Neutrophil (primary cell): ENCODE measurements around the gene KLHDC2.

ENCODE experiments used
- H3K27ac ChIP-seq: fragments of 200-600 bp; sonication (generic); 2 replicates; pipeline ENCODE4 v1.5.1; 2016; ENCODE audit warnings: mild to moderate bottlenecking, moderate library complexity
- H3K27me3 ChIP-seq: fragments of 200-600 bp; sonication (generic); 2 replicates; pipeline ENCODE4 v1.6.0; 2016; ENCODE audit warnings: mild to moderate bottlenecking
- H3K36me3 ChIP-seq: fragments of 200-600 bp; sonication (generic); 2 replicates; pipeline ENCODE4 v1.5.1; 2017
- H3K4me1 ChIP-seq, 2 experiments: fragments of 200-600 bp in 1 of 2; sonication (generic) in 1 of 2; 1 replicate in 1 of 2; 2 replicates in 1 of 2; pipeline versions ENCODE4 v1.5.1 to v1.6.1; 2013 to 2016; ENCODE audit warnings: low read depth in 1 of 2, low read length in 1 of 2, mild to moderate bottlenecking in 1 of 2, moderate library complexity in 1 of 2; ENCODE audit not compliant: control insufficient read depth in 1 of 2, insufficient read depth in 1 of 2
- H3K4me3 ChIP-seq, 2 experiments: fragments of 200-600 bp in 1 of 2; sonication (generic) in 1 of 2; 1 replicate in 1 of 2; 2 replicates in 1 of 2; pipeline ENCODE4 v1.5.1; 2013 to 2016; ENCODE audit warnings: low read depth in 1 of 2, low read length in 1 of 2, mild to moderate bottlenecking in 1 of 2, moderate library complexity in 1 of 2
- H3K9me3 ChIP-seq: fragments of 200-600 bp; sonication (generic); 2 replicates; pipeline ENCODE4 v1.5.1; 2016
- CTCF ChIP-seq: fragments of 200-600 bp; sonication (generic); IDR thresholded peaks from 2 replicates; pipeline ENCODE4 v1.5.1; 2016; ENCODE audit warnings: antibody characterized with exemption

KLHDC2 gene

GRCh38 chr14:49761839-49762551, 6.0 kb upstream of the KLHDC2 start:
- Histone ChIP-seq H3K27ac (no peak overlapping the region), H3K4me1 (peaks cover 2 to 4% of the 10 kb centered on the region in 2 experiments), H3K4me3 (no peak overlapping the region), H3K27me3 (no peaks in the 10 kb centered on the region), H3K9me3 (no peaks in the 10 kb centered on the region), H3K36me3 (no peaks in the 10 kb centered on the region)
- TF ChIP-seq CTCF, result no peak

DNA sequence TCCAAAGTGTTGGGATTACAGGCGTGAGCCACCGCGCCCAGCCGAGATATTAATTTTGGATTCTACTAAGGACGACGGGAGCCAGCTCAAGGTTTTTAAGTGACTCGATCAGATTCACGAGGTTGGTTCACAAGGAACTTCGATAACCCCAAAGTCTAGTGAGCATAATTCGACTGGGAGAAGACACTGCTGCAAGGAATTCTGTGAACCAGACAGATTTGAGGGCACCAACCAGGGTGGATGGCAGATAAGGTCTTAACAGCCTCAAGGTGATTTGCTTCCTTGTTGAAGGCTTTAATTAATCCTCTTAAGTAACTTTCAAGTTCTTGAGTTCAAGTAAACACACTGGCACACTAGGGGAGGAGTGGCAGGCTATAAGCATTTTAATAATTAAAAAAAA, 1.1 kb upstream of the KLHDC2 start:
- no peak for TF ChIP-seq CTCF
- H3K4me3 ChIP-seq, result peak overlapping the region; percentile 78 to 88
- H3K4me1 ChIP-seq, result peaks cover 16 to 18% of the 10 kb centered on the region in 2 experiments
- H3K27me3 ChIP-seq, result no peaks in the 10 kb centered on the region
- H3K9me3 ChIP-seq, result no peaks in the 10 kb centered on the region
- no peaks in the 10 kb centered on the region for H3K36me3 ChIP-seq
- H3K27ac ChIP-seq, result peak overlapping the region; percentile 98

DNA sequence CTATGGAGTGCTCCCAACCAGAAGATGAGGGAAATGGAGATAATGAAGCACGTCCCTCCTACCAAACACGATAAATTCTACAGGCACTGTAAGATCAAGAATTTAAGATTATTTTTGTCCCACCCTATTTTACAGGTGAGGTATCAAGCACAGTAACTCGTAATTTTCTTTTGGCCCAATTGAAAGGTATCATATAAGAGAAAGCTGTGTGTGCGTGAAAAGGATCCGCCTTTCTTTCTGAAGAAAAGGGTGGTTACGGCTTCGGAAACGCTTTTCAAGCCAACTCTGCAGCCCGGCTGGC, 733 bp upstream of the KLHDC2 start:
- no peaks in the 10 kb centered on the region for H3K27me3 ChIP-seq

DNA sequence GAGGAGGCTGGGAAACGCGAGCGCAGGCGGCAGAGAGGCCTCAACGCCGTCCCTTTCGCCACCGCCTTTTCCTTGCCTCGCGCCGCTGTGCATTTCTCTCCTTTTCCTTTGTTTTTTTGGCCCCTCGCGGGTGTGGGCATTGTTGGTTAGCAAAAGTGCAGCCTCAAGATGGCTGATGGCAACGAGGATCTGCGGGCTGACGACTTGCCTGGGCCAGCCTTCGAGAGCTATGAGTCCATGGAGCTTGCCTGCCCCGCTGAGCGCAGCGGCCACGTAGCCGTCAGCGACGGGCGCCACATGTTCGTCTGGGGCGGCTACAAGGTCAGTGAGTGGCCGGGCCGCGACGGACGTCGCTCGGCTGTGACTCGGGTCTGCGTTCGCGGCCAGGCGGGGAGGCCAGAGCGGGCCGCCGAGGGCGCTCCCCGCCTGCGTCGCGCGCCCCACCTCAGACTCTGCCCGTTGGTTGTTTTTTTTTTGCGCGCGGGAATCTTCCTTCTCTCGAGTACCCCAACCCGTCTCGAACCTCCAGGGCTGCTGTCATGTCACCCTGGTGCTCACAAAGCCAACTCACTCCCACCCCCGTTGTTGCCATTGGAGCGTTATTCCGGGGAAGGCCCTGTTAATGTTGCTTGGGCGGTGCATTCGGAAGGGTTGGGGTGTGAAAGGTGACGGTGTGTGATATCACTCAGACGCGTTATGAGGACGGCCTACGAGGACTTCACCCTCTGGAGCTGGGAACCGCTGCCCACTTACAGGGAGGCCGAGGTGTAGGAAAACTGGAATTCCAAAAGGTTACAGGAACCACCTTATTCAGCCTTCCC, 558 bp downstream of the KLHDC2 start:
- Histone ChIP-seq H3K36me3 (no peaks in the 10 kb centered on the region), H3K27ac (peak overlapping the region; percentile 98), H3K4me1 (peaks cover 16 to 18% of the 10 kb centered on the region in 2 experiments), H3K27me3 (no peaks in the 10 kb centered on the region), H3K4me3 (peak overlapping the region; percentile 78 to 88), H3K9me3 (no peaks in the 10 kb centered on the region)
- TF ChIP-seq CTCF, result no peak

More for the DNA sequence above, 733 bp upstream of the KLHDC2 start:
- peak overlapping the region; percentile 98 for H3K27ac ChIP-seq
- no peak for TF ChIP-seq CTCF
- H3K4me1 ChIP-seq, result peaks cover 16 to 18% of the 10 kb centered on the region in 2 experiments
- H3K4me3 ChIP-seq, result peak overlapping the region; percentile 78 to 88
- no peaks in the 10 kb centered on the region for H3K36me3 ChIP-seq
- no peaks in the 10 kb centered on the region for H3K9me3 ChIP-seq

DNA sequence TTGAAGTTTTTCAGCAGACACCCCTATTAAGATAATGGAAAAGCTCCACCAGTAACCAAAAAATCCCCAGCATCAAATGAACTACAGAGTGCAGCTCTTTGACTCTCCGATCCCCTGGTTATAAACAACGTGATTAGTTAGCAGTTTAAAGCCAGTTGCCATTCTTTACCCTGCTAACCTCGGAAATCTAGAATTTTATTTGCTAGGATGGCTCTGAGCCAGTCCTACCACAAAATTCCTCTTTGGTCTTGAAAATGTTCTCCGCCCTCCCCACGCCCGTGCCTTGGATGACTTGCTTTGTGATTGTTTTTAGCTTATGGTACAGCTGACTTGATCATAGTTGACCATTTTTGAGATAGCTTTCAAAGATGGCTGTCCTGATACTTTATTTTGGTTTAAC, 1.2 kb downstream of the KLHDC2 start:
- Histone ChIP-seq H3K4me1 (peaks cover 16 to 18% of the 10 kb centered on the region in 2 experiments), H3K27me3 (no peaks in the 10 kb centered on the region), H3K27ac (peak overlapping the region; percentile 98), H3K9me3 (no peaks in the 10 kb centered on the region), H3K4me3 (peak overlapping the region; percentile 78 to 88), H3K36me3 (peaks cover 6% of the 10 kb centered on the region)
- TF ChIP-seq CTCF, result no peak
